Cardiac fibroblast (primary cell): ENCODE data around the gene PDE6A.

ENCODE experiments used
- DNase-seq, 2 donors: peaks; one replicate each; pipeline versions ENCODE4 v3.0.0 to v3.0.0-alpha.2; 2010; ENCODE audit warnings: low read depth in 2 of 2
- H3K4me3 ChIP-seq, 2 donors: replicated peaks in 1 of 2; 1 replicate in 1 of 2; 2 replicates in 1 of 2; pipeline ENCODE4 v1.5.1; 2011; ENCODE audit warnings: low read depth in 2 of 2, low read length in 2 of 2, mild to moderate bottlenecking in 2 of 2, moderate library complexity in 1 of 2
- CTCF ChIP-seq: IDR thresholded peaks from one replicate; pipeline ENCODE4 v1.5.1; 2011; ENCODE audit warnings: low read depth, mild to moderate bottlenecking, low read length, inconsistent platforms

The PDE6A gene

GRCh38 chr5:149961957-149962409 lies 17.4 kb upstream of the PDE6A start:
- DNase-seq = peak; percentile 79 to 84
- H3K4me3 ChIP-seq = no peak overlapping the region
- peak; percentile 73 for TF ChIP-seq CTCF

- peak overlapping the region; percentile 78 to 86 for H3K4me3 ChIP-seq
- no peak for TF ChIP-seq CTCF
- peak in 1 of 2 donors; percentile 9 for DNase-seq
Measured at GRCh38 chr5:149961186-149961685, 16.6 kb upstream of the PDE6A start.

- TF ChIP-seq CTCF = peak; percentile 2
- H3K4me3 ChIP-seq = peak within 1 kb of the TSS; percentile 78 to 86
- peak; percentile 99 for DNase-seq
Measured at GRCh38 chr5:149960272-149961185, 15.9 kb upstream of the PDE6A start, which contains the start of gene SLC26A2. TSS of gene SLC26A2 (plus strand) at chr5:149960758. CDS start at chr5:149977653, 16,895 bp downstream.

GRCh38 chr5:149959406-149960236 lies 15.0 kb upstream of the PDE6A start:
- H3K4me3 ChIP-seq = peak overlapping the region; percentile 78 to 86
- peak; percentile 74 to 89 for DNase-seq
- peak; percentile 59 for TF ChIP-seq CTCF

- TF ChIP-seq CTCF = no peak
- H3K4me3 ChIP-seq = no peak overlapping the region
- no peak for DNase-seq
Measured at GRCh38 chr5:149957855-149958254, 13.3 kb upstream of the PDE6A start.

- no peak for DNase-seq
- no peak for TF ChIP-seq CTCF
Measured at GRCh38 chr5:149956685-149957084, 12.1 kb upstream of the PDE6A start.

More at GRCh38 chr5:149956685-149957084, 12.1 kb upstream of the PDE6A start:
- H3K4me3 ChIP-seq = no peak overlapping the region
